ENCODE data around the gene NDST1. TPM values are rescaled to one million over a fixed set of nuclear protein-coding genes. Genes with fewer than 3 reads are reported as not detected.
"Not testable (repeated sequence)": the region's sequence is repeated elsewhere in the genome, so short reads cannot be mapped to it uniquely, and the experiment has no call there.

NDST1 gene
- total RNA-seq, 1 donor from 2014 or later, result 321 TPM

DNA sequence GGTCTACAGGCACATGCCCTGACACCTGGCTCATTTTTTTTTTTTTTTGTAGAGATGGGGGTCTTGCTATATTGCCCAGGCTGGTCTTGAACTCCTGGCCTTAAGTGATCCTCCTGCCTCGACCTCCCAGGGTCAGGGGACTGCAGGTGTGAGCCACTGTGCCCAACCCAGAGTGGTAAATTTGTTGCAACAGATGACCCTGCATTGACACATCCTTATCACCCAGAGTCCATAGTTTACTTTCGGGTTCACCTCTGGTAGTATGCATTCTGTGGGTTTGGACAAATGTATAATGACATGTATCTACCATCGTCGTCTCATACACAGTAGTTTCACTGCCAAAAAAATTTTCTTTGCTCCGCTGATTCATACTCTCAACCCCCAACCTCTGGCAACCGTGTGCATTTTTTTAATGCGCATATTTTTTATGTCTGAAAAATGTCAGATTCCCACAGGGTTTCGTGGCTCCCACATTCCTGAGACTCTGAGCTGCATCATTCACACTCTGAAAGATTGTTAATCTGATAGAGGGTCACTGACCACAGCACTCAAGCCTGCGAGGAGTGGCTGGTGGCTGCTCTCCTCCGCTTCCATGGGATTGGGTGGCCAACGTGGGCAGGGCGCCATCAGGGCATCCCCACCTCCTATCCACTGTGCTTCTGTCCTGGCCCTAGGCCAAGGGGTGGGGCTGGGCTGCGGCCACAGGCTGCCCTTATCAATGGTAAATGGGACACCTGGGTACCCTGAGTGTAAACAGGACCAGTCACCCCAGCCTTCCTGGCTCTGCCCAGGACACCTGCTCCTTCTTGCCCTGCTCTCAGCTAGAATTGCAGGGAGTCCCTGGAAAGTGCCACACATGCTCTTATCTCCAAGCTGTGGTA lies 9.6 kb downstream of the NDST1 start:
- no peak overlapping the region for H2AFZ ChIP-seq (ENCODE audit: low read depth, low read length)
- peaks cover 87% of the 10 kb centered on the region for H3K79me2 ChIP-seq (ENCODE audit: insufficient read depth, low read length)
- peak overlapping the region; percentile 75 for H3K9ac ChIP-seq (ENCODE audit: low read length)
- peak overlapping the region; percentile 94 for H3K27ac Mint-ChIP-seq (ENCODE audit: unreplicated experiment)
- H4K20me1 ChIP-seq (ENCODE audit: insufficient read depth, low read length), result peaks cover 74% of the 10 kb centered on the region
- peaks cover 57% of the 10 kb centered on the region for H3K4me1 ChIP-seq (ENCODE audit: insufficient read depth, low read length)
- H3K36me3 Mint-ChIP-seq (ENCODE audit: low read depth, unreplicated experiment), result peaks cover 11% of the 10 kb centered on the region
- TF ChIP-seq CTCF (IDR thresholded peaks at IDR 0.05; ENCODE audit: insufficient read depth, low read depth, low read length), result no peak
- no peak for TF ChIP-seq EZH2 (IDR thresholded peaks at IDR 0.05; ENCODE audit: insufficient read depth, low read length)
- H3K27me3 ChIP-seq (ENCODE audit: insufficient read depth, low read length), result no peaks in the 10 kb centered on the region
- no peaks in the 10 kb centered on the region for H3K27me3 Mint-ChIP-seq (ENCODE audit: low read depth, unreplicated experiment)
- H3K27ac ChIP-seq (ENCODE audit: low read depth, low read length), result peak overlapping the region; percentile 88
- H3K4me1 Mint-ChIP-seq (ENCODE audit: low read depth, unreplicated experiment), result peaks cover 58% of the 10 kb centered on the region
- H3K9me3 ChIP-seq (ENCODE audit: insufficient read depth, low read depth, low read length), result no peaks in the 10 kb centered on the region
- FAIRE-seq (peak; percentile 62), DNase-seq (ENCODE audit: low read depth) (peak; percentile 96)
- H3K9me3 Mint-ChIP-seq (ENCODE audit: unreplicated experiment), result no peaks in the 10 kb centered on the region
- H3K4me2 ChIP-seq (ENCODE audit: low read length), result peak overlapping the region; percentile 72
- H3K4me3 ChIP-seq (ENCODE audit: insufficient read depth, low read depth, low read length), result no peak overlapping the region
- peaks cover 3% of the 10 kb centered on the region for H3K36me3 ChIP-seq (ENCODE audit: insufficient read depth, low read length)
- H3K4me3 Mint-ChIP-seq (ENCODE audit: unreplicated experiment), result peak overlapping the region; percentile 74

DNA sequence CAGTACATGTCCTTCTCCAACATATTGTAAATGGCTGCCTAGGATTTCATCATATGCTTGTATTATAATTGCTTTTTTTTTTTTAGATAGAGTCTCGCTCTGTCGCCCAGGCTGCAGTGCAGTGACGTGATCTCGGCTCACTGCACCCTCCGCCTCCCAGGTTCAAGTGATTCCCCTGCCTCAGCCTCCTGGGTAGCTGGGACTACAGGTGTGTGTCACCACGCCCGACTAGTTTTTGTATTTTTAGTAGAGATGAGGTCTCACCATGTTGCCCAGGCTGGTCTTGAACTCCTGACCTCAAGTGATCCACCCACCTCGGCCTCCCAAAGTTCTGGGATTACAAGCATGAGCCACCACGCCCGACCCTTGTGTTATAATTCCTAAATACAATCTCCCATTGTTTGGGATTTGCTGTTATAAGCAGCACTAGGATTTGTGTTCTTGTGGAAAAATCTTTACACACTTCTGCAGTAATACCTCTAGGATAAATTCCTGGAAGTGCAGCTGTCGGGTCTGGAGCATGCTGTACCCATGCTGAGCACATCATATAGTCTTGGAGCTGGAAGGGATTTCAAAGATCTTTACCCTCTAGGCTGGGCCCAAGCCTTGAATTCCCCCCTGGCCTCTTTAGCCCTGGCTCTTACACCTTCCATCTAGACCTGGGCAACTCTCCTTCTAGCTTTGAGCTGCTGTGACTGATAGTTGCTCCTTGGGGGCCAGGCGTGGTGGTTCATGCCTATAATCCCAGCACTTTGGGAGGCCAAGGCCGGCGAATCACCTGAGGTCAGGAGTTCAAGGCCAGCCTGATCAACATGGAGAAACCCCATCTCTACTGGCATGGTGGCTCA lies 11.0 kb downstream of the NDST1 start:
- not testable (repeated sequence) for FAIRE-seq; H3K4me2 ChIP-seq (ENCODE audit: low read length); H3K27me3 ChIP-seq (ENCODE audit: insufficient read depth, low read length); H3K9ac ChIP-seq (ENCODE audit: low read length); H3K9me3 ChIP-seq (ENCODE audit: insufficient read depth, low read depth, low read length); H3K36me3 ChIP-seq (ENCODE audit: insufficient read depth, low read length); H3K9me3 Mint-ChIP-seq (ENCODE audit: unreplicated experiment); DNase-seq (ENCODE audit: low read depth); H3K4me3 ChIP-seq (ENCODE audit: insufficient read depth, low read depth, low read length); H2AFZ ChIP-seq (ENCODE audit: low read depth, low read length); H3K27me3 Mint-ChIP-seq (ENCODE audit: low read depth, unreplicated experiment)
- peak overlapping the region; percentile 27 for H3K27ac ChIP-seq (ENCODE audit: low read depth, low read length)
- Mint-ChIP-seq H3K27ac (ENCODE audit: unreplicated experiment) (peak overlapping the region; percentile 94), H3K4me1 (ENCODE audit: low read depth, unreplicated experiment) (peaks cover 62% of the 10 kb centered on the region), H3K4me3 (ENCODE audit: unreplicated experiment) (peak overlapping the region; percentile 45), H3K36me3 (ENCODE audit: low read depth, unreplicated experiment) (peaks cover 12% of the 10 kb centered on the region)
- peaks cover 87% of the 10 kb centered on the region for H3K79me2 ChIP-seq (ENCODE audit: insufficient read depth, low read length)
- peaks cover 76% of the 10 kb centered on the region for H4K20me1 ChIP-seq (ENCODE audit: insufficient read depth, low read length)
- H3K4me1 ChIP-seq (ENCODE audit: insufficient read depth, low read length), result peaks cover 63% of the 10 kb centered on the region

- no peak overlapping the region for H3K27ac ChIP-seq (ENCODE audit: low read depth, low read length)
- H3K4me2 ChIP-seq (ENCODE audit: low read length), result no peak overlapping the region
- FAIRE-seq, result no peak
- H3K36me3 ChIP-seq (ENCODE audit: insufficient read depth, low read length), result peaks cover 6% of the 10 kb centered on the region
- H3K9ac ChIP-seq (ENCODE audit: low read length), result no peak overlapping the region
- Mint-ChIP-seq H3K27ac (ENCODE audit: unreplicated experiment) (peak overlapping the region; percentile 94), H3K9me3 (ENCODE audit: unreplicated experiment) (no peaks in the 10 kb centered on the region), H3K4me3 (ENCODE audit: unreplicated experiment) (no peak overlapping the region), H3K27me3 (ENCODE audit: low read depth, unreplicated experiment) (no peaks in the 10 kb centered on the region), H3K36me3 (ENCODE audit: low read depth, unreplicated experiment) (peaks cover 14% of the 10 kb centered on the region), H3K4me1 (ENCODE audit: low read depth, unreplicated experiment) (peaks cover 61% of the 10 kb centered on the region)
- H3K79me2 ChIP-seq (ENCODE audit: insufficient read depth, low read length), result peaks cover 87% of the 10 kb centered on the region
- H3K9me3 ChIP-seq (ENCODE audit: insufficient read depth, low read depth, low read length), result no peaks in the 10 kb centered on the region
- H3K4me3 ChIP-seq (ENCODE audit: insufficient read depth, low read depth, low read length), result no peak overlapping the region
- H3K4me1 ChIP-seq (ENCODE audit: insufficient read depth, low read length), result peaks cover 60% of the 10 kb centered on the region
- TF ChIP-seq CTCF (IDR thresholded peaks at IDR 0.05; ENCODE audit: insufficient read depth, low read depth, low read length), result no peak
- TF ChIP-seq EZH2 (IDR thresholded peaks at IDR 0.05; ENCODE audit: insufficient read depth, low read length), result no peak
- peaks cover 77% of the 10 kb centered on the region for H4K20me1 ChIP-seq (ENCODE audit: insufficient read depth, low read length)
- no peaks in the 10 kb centered on the region for H3K27me3 ChIP-seq (ENCODE audit: insufficient read depth, low read length)
- no peak for DNase-seq (ENCODE audit: low read depth)
- no peak overlapping the region for H2AFZ ChIP-seq (ENCODE audit: low read depth, low read length)
These were observed 11.6 kb downstream of the NDST1 start for GRCh38 chr5:150519560-150519945.

Measured in astrocyte (in vitro differentiated cells and primary cell).